ENCODE data around the gene MAS1. TPM values are rescaled to one million over a fixed set of nuclear protein-coding genes. Genes with fewer than 3 reads are reported as not detected.
"Not testable (repeated sequence)": the region's sequence is repeated elsewhere in the genome, so short reads cannot be mapped to it uniquely, and the experiment has no call there.

MAS1 gene
- total RNA-seq, 1 donor from 2014 or later = not detected

DNA sequence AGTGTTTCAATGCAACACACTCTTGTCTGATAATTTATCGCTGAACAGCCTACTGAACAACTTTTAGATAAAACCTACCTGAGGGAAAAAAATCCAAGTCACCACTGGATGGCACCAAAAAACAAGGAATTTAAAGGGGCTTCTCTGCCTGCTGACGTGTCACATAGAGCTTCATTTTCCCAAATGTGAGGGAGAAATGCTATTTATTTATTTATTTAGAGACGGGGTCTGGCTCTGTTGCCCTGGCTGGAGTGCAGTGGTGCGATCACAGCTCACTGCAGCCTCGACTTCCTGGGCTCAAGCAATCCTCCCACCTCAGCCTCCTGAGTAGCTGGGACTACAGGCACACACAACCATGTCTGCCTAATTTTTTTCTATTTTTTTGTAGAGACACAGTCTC is 27.4 kb upstream of the MAS1 start:
- H3K4me3 ChIP-seq; H3K27me3 ChIP-seq; DNase-seq (ENCODE audit: low spot score in 2 of 2); H3K27ac ChIP-seq; H3K36me3 ChIP-seq; H3K9me3 ChIP-seq; H3K4me1 ChIP-seq: not testable (repeated sequence)
- intact Hi-C loops (cut with DNase I) = loop anchor here (1.0 to 10.0 kb wide), 4 partner anchors 78 to 671 kb away; no protein-coding TSS in a partner anchor
- TF ChIP-seq, protein P1, sequence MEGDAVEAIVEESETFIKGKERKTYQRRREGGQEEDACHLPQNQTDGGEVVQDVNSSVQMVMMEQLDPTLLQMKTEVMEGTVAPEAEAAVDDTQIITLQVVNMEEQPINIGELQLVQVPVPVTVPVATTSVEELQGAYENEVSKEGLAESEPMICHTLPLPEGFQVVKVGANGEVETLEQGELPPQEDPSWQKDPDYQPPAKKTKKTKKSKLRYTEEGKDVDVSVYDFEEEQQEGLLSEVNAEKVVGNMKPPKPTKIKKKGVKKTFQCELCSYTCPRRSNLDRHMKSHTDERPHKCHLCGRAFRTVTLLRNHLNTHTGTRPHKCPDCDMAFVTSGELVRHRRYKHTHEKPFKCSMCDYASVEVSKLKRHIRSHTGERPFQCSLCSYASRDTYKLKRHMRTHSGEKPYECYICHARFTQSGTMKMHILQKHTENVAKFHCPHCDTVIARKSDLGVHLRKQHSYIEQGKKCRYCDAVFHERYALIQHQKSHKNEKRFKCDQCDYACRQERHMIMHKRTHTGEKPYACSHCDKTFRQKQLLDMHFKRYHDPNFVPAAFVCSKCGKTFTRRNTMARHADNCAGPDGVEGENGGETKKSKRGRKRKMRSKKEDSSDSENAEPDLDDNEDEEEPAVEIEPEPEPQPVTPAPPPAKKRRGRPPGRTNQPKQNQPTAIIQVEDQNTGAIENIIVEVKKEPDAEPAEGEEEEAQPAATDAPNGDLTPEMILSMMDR (IDR thresholded peaks at IDR 0.05) = peak; percentile 34 to 61 (median 55)

DNA sequence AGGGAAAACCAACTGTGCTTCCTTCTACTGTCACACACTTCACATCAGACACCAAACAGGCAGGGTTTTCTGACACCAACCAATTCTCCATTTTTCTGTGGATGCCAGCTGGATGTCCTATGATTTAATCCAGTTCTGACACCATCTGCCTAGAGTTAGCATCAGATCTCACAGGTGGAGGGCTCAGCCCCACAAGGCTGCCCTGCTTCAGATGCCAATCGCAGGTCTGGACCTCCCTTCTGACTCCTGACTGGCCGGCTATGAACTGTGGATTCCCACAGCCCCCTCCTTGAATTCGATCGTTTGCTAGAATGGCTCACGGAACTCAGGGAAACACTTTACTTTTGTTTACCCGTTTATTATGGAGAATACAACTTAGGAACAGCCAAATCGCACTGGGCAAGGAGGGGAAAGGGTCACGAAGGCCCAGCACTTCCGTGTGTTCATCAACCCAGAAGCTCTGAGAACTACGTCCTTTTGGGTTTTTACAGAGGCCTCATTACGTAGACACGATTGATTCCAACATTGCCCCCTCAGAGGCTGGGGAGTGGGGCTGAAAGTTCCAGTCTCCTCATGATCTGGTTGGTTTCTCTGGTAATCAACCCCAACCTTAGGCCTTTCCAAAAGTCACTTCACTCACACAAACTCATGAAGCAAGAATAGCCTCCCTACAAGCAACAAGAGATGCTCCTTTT is 25.4 kb upstream of the MAS1 start:
- H3K36me3 ChIP-seq = no peaks in the 10 kb centered on the region
- H3K27me3 ChIP-seq = no peaks in the 10 kb centered on the region
- no peak overlapping the region for H3K27ac ChIP-seq
- DNase-seq (ENCODE audit: low spot score in 2 of 2) = no peak
- intact Hi-C loops (cut with DNase I) = loop anchor here (10.0 kb wide), 1 partner anchor 589 kb away; no protein-coding TSS in a partner anchor
- no peaks in the 10 kb centered on the region for H3K4me1 ChIP-seq
- no peak overlapping the region for H3K4me3 ChIP-seq
- TF ChIP-seq, protein P1 (IDR thresholded peaks at IDR 0.05) = no peak
- peaks cover 0 to 5% of the 10 kb centered on the region in 2 donors for H3K9me3 ChIP-seq

DNA sequence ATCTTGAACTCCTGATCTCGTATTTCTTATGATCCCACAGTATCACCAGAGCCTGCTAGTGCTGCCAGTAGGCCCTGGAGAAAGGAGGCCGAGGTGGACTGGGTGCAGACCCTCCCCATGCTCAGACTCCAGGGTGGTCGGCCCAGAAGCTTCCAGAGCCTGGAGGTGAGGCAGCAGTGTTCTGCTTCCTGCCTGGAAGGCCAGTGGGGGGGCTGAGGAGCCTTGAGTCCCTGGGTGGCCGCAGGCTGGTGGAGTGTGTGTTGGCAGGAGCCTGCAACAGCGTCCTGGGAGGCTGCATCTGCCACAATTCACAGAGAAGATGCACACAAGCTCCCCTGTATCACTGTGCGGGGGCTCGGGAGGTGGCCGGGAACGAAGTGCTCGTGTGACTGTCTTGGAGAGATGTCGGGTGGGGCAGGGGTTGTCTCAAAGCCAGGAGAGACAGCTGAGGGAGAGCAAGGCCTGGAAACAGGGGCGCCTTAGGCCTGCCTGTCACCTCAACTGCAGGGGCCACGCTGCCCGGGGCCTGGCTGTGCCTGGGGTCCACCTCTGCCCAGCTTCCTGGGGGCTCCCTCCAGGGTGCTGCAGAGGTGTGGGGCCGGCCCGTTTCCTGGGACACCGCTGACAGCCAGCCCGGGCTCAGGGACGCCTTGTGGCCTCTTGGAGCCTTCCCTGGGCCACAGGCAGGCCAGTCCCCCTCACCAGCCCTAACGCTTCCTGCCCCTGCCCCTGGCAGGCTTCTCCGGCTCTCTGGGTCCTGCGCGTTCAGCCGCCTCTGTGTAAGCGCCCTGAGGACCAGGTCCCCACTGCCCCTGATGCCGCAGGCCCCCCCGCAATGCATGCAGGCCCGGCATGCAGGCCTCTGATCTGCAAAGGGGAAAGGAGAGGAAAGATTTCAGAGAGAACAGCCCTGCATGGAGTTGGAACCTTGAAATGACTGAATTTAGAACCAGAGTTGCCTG is 24.2 kb upstream of the MAS1 start:
- Histone ChIP-seq H3K27me3 (no peaks in the 10 kb centered on the region), H3K9me3 (peaks cover 0 to 5% of the 10 kb centered on the region in 2 donors), H3K4me3 (no peak overlapping the region), H3K4me1 (peaks cover 2 to 5% of the 10 kb centered on the region in 2 donors), H3K36me3 (no peaks in the 10 kb centered on the region), H3K27ac (no peak overlapping the region)
- intact Hi-C loops (cut with DNase I) = loop anchor here (10.0 kb wide), 1 partner anchor 588 kb away; no protein-coding TSS in a partner anchor
- TF ChIP-seq, protein P1 (IDR thresholded peaks at IDR 0.05) = no peak
- no peak for DNase-seq (ENCODE audit: low spot score in 2 of 2)

DNA sequence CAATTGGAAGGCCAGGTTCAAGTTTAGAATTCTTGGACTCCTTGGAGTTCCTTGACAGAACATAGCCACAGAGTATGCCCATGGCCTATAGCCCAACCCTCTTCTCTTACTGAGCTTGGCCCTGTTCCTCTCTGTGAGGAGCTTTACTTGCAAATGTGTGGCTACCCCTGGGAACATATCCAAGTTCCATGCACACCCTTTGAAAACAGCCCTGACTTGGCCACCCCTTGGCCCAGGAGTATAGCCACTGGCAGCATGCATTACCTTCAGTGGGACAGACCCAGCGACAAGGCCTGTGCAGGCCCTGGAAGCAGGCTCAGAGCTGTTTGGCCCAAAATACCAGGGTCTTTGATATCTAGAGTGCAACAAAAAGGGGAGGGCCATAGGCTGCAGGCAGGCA is 19.5 kb upstream of the MAS1 start:
- no peak for DNase-seq (ENCODE audit: low spot score in 2 of 2)
- no peak overlapping the region for H3K4me3 ChIP-seq
- H3K9me3 ChIP-seq = peaks cover 0 to 5% of the 10 kb centered on the region in 2 donors
- peaks cover 2 to 9% of the 10 kb centered on the region in 2 donors for H3K4me1 ChIP-seq
- intact Hi-C loops (cut with DNase I) = no loop called here
- H3K36me3 ChIP-seq = no peaks in the 10 kb centered on the region
- no peaks in the 10 kb centered on the region for H3K27me3 ChIP-seq
- TF ChIP-seq, protein P1 (IDR thresholded peaks at IDR 0.05) = no peak
- no peak overlapping the region for H3K27ac ChIP-seq

DNA sequence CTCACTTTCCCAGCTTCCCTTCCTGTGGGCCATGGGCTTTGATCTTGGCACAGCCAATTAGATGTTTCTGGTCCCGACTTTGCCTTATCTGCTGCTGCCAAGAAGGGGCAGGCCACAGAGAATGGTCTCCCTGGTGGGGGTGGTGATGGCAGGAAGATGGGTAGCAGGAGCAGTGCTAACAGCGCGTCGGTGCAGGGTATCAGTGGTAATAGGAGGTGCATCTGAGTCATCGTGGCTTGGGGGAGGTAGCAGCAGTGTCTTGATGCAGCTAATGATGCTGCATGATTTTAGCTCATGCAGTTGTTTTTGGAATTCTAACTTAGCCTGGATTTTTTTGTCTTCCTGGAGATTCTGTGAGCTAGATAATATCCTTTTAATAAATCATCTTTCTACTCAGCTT is 18.9 kb upstream of the MAS1 start:
- peaks cover 0 to 5% of the 10 kb centered on the region in 2 donors for H3K9me3 ChIP-seq
- TF ChIP-seq, protein P1 (IDR thresholded peaks at IDR 0.05) = no peak
- no peak for DNase-seq (ENCODE audit: low spot score in 2 of 2)
- no peak overlapping the region for H3K27ac ChIP-seq
- H3K36me3 ChIP-seq = no peaks in the 10 kb centered on the region
- H3K4me3 ChIP-seq = no peak overlapping the region
- no peaks in the 10 kb centered on the region for H3K27me3 ChIP-seq
- intact Hi-C loops (cut with DNase I) = no loop called here
- H3K4me1 ChIP-seq = peaks cover 2 to 9% of the 10 kb centered on the region in 2 donors
